Inflammatory macrophage treated with lipopolysaccharide for 4 hours (primary cell): Measurements from ENCODE around the gene SLC51B.
"Not testable (repeated sequence)": the region's sequence is repeated elsewhere in the genome, so short reads cannot be mapped to it uniquely, and the experiment has no call there.

Source experiments
- DNase-seq: peaks from one replicate; pipeline ENCODE4 v3.0.0-alpha.2; 2020

The SLC51B gene

GRCh38 chr15:65085990-65086679 is 40.9 kb downstream of the SLC51B start:
- peak; percentile 22 for DNase-seq

DNA sequence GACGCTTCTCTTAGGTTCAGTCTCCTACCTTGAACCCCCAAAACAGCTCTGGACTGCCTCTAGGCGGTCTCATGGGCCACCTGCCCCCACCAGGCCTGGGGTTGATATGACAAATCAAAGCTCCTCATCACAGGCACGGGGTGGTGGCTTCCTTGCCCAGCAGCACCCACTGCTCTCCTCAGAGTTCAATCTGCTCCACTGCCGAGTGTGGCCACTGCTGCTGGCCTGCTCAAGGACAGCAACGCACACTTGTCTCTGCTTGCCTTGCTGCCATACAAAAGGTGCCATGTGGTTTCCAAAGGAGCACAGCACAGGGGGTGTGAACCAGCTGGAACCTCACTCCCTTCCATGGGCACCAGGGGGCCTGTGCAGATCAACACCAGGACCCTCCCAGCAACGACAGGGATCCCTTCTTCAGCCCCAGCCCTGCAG is 41.5 kb downstream of the SLC51B start:
- DNase-seq, result no peak

GRCh38 chr15:65087411-65087810 is 42.2 kb downstream of the SLC51B start:
- DNase-seq, result no peak

GRCh38 chr15:65087873-65088642 is 42.9 kb downstream of the SLC51B start:
- DNase-seq, result no peak

- no peak for DNase-seq
These were observed 43.4 kb downstream of the SLC51B start for GRCh38 chr15:65088643-65089021.

DNA sequence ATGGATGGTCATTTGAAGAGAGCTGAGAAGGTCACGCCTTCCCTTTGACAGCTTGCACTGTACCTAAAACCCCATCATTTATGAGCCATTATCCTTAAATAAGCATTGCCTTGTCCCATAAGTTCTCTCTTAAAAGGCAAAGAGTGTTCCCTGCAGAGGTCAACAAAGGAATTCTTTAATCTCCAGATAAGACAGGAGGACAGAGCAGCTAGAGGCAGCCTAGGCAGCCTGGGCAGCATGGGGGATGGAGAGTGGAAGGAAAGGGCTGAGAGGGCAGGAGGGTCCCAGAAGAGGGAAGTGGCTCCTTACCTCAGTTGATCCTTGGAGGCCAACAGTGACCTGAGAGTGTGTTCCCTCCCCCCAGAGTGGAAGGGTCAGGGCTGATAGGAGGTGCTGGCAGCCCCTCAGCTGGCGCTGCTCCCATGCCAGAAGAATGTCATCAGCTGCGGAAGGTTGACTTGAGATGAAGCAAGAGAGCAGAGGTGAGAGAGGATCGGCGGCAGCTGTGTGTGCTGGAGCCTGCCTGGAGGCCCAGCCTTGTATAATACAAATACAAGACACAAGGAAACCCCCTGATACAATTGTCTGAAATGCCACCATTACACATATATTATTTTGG is 44.1 kb downstream of the SLC51B start:
- DNase-seq, result no peak

GRCh38 chr15:65091946-65092770 is 47.0 kb downstream of the SLC51B start:
- DNase-seq, result no peak

DNA sequence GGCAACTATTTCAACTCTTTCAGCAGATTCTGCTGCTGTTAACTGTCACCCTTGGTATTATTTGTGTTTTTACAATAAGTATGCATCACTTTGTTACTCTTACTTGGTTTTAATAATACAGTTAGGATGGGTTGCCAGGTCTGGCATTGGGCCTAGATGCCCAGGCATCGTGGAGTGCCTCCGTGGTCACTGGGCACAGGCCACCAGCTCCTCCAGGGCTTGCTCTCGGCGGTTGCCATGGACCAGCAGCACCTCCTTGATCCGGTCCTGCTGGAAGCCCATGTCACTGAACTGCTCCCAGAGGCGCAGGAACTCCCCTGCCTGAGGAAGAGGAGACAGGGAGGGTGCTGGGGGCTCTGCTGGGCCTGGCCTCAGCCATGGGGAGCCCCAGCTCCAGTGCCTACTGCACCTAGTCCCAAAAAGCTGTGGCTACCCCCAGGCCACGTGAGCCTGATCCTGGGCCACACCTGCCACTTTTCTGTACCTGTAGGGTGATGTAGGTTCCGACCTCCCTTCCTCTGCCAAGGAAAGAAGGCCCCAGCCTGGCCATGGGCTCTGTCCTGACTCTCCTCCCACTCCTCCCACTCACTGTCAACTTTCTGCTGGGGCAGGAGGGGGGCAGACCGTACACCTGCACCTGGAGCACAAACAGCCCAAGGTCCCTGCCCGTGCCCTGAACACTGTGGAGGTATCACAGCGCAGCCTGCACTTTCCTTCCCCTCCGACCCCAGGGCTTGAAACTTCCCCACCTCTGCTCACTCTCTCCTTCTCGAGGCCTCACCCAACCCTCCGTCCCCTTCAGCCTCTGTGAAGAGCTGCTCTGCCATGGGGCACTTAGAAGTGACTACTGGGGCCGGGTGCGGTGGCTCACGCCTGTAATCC is 48.0 kb downstream of the SLC51B start:
- DNase-seq, result no peak

DNA sequence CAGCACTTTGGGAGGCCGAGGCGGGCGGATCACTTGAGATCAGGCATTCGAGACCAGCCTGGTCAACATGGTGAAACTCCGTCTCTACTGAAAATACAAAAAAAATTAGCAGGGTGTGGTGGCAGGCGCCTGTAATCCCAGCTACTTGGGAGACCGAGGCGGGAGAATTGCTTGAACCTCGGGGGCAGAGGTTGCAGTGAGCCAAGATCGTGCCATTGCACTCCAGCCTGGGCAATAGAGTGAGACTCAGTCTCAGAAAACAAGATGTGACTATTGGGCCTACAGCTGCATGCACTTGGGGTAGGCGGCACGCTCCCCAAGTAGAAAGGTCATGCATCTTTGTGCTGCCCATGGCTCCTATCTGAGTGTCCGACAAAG is 48.6 kb downstream of the SLC51B start:
- DNase-seq, result not testable (repeated sequence)

GRCh38 chr15:65094294-65094995 is 49.3 kb downstream of the SLC51B start:
- DNase-seq, result no peak

- DNase-seq, result no peak
These were observed 50.0 kb downstream of the SLC51B start for GRCh38 chr15:65095011-65095746.

GRCh38 chr15:65095747-65096104 is 50.5 kb downstream of the SLC51B start:
- DNase-seq, result no peak

GRCh38 chr15:65096481-65097385 is 51.5 kb downstream of the SLC51B start:
- DNase-seq, result no peak

DNA sequence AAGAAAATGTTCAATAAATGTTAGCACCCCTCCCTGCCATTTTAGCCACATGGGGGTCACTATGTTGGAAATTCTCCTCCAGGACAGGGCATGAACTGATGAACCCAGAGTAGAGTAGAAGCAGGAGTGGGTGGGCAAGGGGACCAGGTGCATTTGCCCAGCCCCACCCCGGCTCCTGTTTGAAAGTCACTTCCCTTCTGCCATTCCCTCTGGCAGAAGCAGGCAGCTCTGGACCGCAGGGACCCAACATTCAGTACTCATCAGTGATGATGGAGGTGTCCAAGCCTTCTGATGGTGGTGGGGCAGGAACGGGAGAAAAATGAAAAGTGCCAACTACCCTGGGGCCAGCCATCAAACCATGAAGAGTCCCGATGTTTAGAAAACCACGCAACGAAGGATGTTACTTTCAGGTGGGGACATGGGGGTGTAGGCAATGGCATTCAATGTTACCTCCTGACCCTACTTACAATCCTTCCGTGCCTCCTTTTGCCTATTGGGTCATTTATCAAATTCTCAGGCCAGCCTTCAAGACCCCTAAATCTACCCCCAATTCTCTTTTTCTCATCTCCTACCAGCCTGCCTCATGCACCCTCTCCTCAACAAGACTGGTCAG is 52.6 kb downstream of the SLC51B start:
- no peak for DNase-seq

DNA sequence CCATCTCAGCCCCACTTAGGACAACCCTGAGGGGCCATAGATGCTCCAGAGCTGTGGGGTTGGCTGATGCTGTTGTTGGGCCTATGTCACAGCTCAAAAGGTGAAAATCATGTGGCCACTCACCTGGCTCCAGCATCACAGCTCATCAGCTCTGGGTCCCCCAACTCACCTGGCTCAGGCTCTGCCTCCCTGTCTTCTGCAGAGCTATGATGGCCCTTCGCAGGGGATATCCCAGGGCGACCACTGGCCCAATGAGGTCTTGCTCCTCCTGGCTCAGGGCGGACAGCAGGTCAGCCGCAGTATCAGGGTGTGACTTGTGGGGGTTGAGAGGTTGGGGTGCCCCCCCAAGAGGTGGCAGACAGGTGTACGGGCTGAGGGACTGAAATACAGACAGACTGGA is 54.1 kb downstream of the SLC51B start:
- no peak for DNase-seq

- DNase-seq, result not testable (repeated sequence)
These were observed 54.6 kb downstream of the SLC51B start for GRCh38 chr15:65099801-65100200.

DNA sequence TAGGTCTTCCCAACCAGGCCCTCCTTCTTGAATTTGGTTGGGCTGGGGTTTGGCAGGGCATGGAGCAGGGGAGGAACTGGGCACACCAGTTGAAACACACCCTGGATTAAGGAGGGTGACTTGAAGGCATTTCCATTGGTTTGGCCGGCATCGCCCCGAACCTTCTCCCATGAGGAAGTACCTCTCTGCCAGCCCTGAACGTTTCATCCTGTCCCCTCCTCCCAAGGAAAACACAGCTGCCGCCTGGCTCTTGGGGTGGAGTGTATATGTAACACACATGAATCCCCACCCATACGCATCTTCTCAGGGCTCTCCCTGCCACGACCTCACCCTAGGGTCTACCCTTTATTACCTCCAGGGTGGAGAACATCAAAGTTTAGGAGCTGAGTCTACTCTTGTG is 55.3 kb downstream of the SLC51B start:
- no peak for DNase-seq

DNA sequence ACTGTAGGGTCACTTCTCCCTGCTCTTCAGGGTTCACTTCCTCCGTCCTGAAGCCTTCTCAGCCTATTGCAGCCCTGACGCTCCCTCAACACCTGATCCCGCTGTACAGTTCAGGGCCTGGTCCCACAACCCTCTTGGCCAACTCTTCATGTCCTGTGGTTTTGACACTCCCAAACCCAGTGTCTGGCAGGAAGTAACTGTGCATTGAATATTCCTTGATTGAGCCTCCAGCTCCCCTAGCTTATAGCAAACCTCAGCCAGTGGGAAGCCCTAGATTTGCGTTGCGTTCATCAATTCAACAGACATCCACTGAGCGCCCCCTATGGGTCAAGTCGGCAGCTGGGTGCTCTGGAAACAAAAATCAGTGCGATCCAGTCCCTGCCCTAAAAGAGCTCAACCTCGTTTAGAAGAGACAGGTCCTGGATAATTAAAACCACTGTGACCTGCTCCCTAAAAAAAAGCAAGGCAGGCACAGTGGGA is 56.3 kb downstream of the SLC51B start:
- DNase-seq, result peak; percentile 68
